ENCODE results near the gene SUCLG1. TPM values are rescaled to one million over a fixed set of nuclear protein-coding genes. Genes with fewer than 3 reads are reported as not detected.
"Not testable (repeated sequence)": the region's sequence is repeated elsewhere in the genome, so short reads cannot be mapped to it uniquely, and the experiment has no call there.

Gene SUCLG1
- total and polyA plus RNA-seq, 3 donors from 2014 or later = 48.0 to 80.4 (median 50.6) TPM

DNA sequence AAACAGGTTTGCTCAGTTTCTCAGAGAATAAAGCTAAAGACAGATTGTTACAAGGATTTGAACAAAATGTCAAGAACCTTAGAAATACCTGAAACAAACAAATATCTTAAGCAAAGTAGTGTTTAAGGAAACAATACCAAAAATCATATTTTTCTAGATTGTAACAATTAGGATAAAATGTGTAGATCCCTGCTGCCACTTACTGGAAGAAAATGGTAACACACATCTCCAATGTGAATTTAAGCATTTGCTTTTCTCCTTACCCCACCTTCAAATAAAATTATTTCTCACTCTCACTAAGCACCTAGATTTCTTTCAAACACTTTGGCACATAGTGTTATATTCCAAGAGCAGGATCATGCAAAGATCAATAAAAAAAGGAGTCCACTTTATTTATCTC lies 34.9 kb downstream of the SUCLG1 start:
- intact Hi-C loops (cut with DNase I; ENCODE audit: low total_unique reads) = no loop called here
- no peak for DNase-seq
- Histone ChIP-seq H3K4me3 (no peak overlapping the region), H3K4me1 (no peaks in the 10 kb centered on the region), H3K27ac (no peak overlapping the region), H3K36me3 (ENCODE audit: low read depth, missing control alignments) (no peaks in the 10 kb centered on the region), H3K9me3 (no peaks in the 10 kb centered on the region), H3K27me3 (no peaks in the 10 kb centered on the region)
- TF ChIP-seq, protein P1, sequence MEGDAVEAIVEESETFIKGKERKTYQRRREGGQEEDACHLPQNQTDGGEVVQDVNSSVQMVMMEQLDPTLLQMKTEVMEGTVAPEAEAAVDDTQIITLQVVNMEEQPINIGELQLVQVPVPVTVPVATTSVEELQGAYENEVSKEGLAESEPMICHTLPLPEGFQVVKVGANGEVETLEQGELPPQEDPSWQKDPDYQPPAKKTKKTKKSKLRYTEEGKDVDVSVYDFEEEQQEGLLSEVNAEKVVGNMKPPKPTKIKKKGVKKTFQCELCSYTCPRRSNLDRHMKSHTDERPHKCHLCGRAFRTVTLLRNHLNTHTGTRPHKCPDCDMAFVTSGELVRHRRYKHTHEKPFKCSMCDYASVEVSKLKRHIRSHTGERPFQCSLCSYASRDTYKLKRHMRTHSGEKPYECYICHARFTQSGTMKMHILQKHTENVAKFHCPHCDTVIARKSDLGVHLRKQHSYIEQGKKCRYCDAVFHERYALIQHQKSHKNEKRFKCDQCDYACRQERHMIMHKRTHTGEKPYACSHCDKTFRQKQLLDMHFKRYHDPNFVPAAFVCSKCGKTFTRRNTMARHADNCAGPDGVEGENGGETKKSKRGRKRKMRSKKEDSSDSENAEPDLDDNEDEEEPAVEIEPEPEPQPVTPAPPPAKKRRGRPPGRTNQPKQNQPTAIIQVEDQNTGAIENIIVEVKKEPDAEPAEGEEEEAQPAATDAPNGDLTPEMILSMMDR (IDR thresholded peaks at IDR 0.05) = peak in 2 of 3 experiments; percentile 42 to 50
- TF ChIP-seq POLR2A (IDR thresholded peaks at IDR 0.05) = no peak

DNA sequence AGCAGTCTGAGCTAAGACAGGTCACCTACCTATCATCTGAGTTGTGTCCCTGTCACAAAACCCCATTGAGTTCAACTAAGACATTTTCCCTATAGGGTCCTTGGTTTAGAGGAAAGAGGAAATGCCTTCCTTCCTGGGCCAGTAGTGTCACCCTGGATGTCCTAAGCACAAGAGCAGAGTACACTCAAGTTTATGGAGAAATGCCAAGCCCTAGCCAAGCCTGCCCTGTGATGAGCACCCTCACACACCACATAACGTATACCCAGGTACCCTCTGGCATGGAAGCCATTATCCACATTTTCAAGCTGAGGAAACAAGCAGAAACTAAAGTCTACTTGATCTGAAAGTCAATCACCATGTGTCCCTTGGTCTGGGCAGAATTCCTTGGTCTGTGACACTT lies 37.3 kb downstream of the SUCLG1 start:
- 89 to 92% methylated on average over 1 of the region's 1 CpG for WGBS, 2 donors
- no peaks in the 10 kb centered on the region for H3K36me3 ChIP-seq (ENCODE audit: low read depth, missing control alignments)
- H3K4me1 ChIP-seq = no peaks in the 10 kb centered on the region
- H3K27me3 ChIP-seq = no peaks in the 10 kb centered on the region
- no peak for DNase-seq
- H3K27ac ChIP-seq = no peak overlapping the region
- no peak overlapping the region for H3K4me3 ChIP-seq
- H3K9me3 ChIP-seq = no peaks in the 10 kb centered on the region
- intact Hi-C loops (cut with DNase I; ENCODE audit: low total_unique reads) = no loop called here
- no peak for TF ChIP-seq POLR2A (IDR thresholded peaks at IDR 0.05)
- TF ChIP-seq, protein P1 (IDR thresholded peaks at IDR 0.05) = no peak

DNA sequence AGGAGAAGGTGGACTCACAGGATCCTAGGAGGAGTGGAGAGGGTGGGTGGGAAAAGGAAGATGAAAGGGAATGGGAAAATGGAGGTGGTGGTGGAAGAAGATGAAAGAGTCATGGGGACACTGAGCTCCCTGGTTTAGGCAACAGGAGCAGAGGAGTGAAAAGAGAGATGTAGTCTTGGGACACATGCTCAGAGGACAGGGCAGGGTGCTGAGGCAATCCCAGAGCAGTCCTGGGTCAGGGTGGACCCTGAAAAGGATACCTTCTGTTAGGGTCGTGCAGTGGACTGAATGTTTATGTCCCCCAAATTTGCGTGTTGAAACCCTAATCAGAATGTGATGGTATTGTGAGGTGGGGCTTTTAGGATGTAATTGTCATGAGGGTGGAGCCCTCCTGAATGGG lies 37.9 kb downstream of the SUCLG1 start:
- Histone ChIP-seq H3K4me3 (no peak overlapping the region), H3K36me3 (ENCODE audit: low read depth, missing control alignments) (no peaks in the 10 kb centered on the region), H3K27ac (no peak overlapping the region), H3K4me1 (no peaks in the 10 kb centered on the region), H3K27me3 (no peaks in the 10 kb centered on the region), H3K9me3 (no peaks in the 10 kb centered on the region)
- TF ChIP-seq POLR2A (IDR thresholded peaks at IDR 0.05) = no peak
- TF ChIP-seq, protein P1 (IDR thresholded peaks at IDR 0.05) = no peak
- WGBS, 2 donors = 75 to 85% methylated on average over 2 of the region's 2 CpGs
- intact Hi-C loops (cut with DNase I; ENCODE audit: low total_unique reads) = no loop called here
- DNase-seq = no peak

DNA sequence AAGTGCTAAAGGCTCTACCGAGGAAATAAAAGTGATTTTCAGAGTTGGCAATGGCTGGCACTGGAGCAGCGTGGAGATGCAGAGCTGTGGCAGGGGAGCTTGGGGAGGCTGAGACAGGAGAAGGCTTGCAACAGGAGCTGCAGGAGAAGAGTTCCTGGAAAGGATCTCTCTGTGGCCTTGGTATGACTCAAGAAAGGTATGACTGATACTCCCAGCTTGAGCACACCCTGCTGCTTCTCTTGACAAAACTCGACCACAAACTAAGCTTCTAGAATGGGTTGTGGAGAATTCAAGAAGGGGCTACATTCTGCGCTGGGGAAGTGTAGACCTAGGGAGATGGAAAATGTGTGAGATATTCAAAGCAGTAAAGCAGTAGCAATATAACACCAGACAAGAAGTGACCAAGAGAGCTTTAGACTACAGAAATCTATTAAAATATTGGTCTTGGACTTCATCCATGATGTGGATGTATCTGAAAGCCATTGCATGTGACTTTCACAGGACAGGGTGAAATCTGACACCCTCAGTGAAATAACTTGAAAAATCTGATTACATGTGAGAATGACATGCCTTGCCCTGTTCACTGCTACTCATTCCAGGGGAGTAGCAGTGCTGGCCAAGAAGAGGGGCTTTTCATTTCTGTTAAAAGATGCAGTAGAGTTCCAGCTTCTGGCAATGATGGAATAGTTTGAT lies 41.5 kb downstream of the SUCLG1 start:
- TF ChIP-seq, protein P1 (IDR thresholded peaks at IDR 0.05) = no peak
- TF ChIP-seq POLR2A (IDR thresholded peaks at IDR 0.05) = no peak
- Histone ChIP-seq H3K4me3 (no peak overlapping the region), H3K27ac (no peak overlapping the region), H3K27me3 (no peaks in the 10 kb centered on the region), H3K4me1 (no peaks in the 10 kb centered on the region), H3K9me3 (no peaks in the 10 kb centered on the region), H3K36me3 (ENCODE audit: low read depth, missing control alignments) (no peaks in the 10 kb centered on the region)
- 86 to 88% methylated on average over 4 of the region's 4 CpGs for WGBS, 2 donors
- DNase-seq = no peak
- intact Hi-C loops (cut with DNase I; ENCODE audit: low total_unique reads) = no loop called here

DNA sequence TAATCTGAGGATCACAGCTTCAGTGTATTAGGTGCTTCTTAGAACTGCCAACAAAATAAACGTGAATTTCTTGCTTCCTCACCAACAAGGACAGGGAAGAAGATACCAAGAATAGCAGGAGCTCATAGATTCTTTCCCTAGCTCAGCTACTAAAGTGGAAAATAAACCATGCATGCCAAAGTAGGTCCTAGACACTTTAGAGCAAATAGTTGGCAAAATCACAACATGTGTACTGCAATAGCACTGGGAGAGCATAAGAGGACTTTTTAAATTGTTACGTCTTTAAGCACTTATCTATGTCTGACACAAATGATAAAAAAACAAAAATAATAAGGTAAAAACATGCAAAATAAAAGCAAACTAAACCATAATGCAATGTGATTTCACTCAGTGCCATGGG lies 49.5 kb downstream of the SUCLG1 start:
- 66 to 72% methylated on average over 2 of the region's 2 CpGs for WGBS, 2 donors
- DNase-seq = no peak
- Histone ChIP-seq H3K9me3 (no peaks in the 10 kb centered on the region), H3K27me3 (no peaks in the 10 kb centered on the region), H3K27ac (no peak overlapping the region), H3K4me3 (no peak overlapping the region), H3K36me3 (ENCODE audit: low read depth, missing control alignments) (no peaks in the 10 kb centered on the region), H3K4me1 (no peaks in the 10 kb centered on the region)
- TF ChIP-seq, protein P1 (IDR thresholded peaks at IDR 0.05) = no peak
- TF ChIP-seq POLR2A (IDR thresholded peaks at IDR 0.05) = no peak
- intact Hi-C loops (cut with DNase I; ENCODE audit: low total_unique reads) = no loop called here

DNA sequence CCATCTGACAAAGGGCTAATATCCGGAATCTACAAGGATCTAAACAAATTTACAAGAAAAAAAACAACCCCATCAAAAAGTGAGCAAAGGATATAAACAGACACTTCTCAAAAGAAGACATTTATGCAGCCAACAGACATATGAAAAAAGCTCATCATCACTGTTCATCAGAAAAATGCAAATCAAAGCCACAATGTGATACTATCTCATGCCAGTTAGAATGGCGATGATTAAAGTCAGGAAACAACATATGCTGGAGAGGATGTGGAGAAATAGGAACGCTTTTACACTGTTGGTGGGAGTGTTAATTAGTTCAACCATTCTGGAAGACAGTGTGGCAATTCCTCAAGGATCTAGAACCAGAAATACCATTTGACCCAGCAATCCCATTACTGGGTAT lies 57.0 kb downstream of the SUCLG1 start:
- H3K4me1 ChIP-seq; DNase-seq; intact Hi-C loops (cut with DNase I; ENCODE audit: low total_unique reads); H3K36me3 ChIP-seq (ENCODE audit: low read depth, missing control alignments); H3K27me3 ChIP-seq; H3K4me3 ChIP-seq; H3K9me3 ChIP-seq; H3K27ac ChIP-seq: not testable (repeated sequence)
- WGBS, 2 donors = 82 to 90% methylated on average over 3 of the region's 3 CpGs

DNA sequence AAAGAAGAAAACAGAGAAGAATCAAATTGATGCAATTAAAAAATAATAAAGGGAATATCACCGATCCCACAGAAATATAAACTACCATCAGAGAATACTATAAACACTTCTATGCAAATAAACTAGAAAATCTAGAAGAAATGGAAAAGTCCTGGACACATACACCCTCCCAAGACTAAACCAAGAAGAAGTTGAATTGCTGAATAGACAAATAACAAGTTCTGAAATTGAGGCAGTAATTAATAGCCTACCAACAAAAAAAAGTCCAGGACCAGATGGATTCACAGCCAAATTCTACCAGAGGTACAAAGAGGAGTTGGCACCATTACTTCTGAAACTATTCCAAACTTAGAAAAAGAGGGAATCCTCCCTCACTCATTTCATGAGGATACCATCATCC lies 59.2 kb downstream of the SUCLG1 start:
- intact Hi-C loops (cut with DNase I; ENCODE audit: low total_unique reads); H3K27me3 ChIP-seq; H3K4me3 ChIP-seq; H3K36me3 ChIP-seq (ENCODE audit: low read depth, missing control alignments); H3K27ac ChIP-seq; H3K9me3 ChIP-seq; H3K4me1 ChIP-seq; DNase-seq: not testable (repeated sequence)
- 93 to 100% methylated on average over 1 of the region's 1 CpG for WGBS, 2 donors

Data from testis (tissue), 3 donors.